HG03064 (cell line): ENCODE measurements around the gene FCN3.

ENCODE experiments used
- ATAC-seq: cut with Tn5 transposase; IDR thresholded peaks from one replicate; pipeline ENCODE4 v1.9.1; 2021; ENCODE audit warnings: low read depth; ENCODE audit not compliant: unreplicated experiment

The FCN3 gene

DNA sequence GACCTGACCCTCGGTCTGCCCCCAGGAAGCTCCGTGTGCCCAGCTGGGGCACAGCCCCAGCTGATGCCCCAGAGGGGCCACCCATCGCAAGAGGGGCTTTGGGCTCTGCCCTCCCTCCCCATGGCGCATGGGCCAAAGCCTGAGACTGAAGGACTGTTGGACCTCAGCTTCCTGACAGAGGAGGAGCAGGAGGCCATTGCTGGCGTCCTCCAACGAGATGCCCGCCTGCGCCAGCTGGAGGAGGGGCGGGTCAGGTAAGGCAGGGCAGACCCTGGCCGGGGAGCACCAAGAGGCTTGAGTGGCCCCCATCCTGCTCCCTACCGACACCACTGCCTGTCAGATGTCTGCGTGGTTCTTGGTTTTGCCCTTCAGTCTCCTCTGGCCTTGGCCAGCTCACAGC, 29.4 kb downstream of the FCN3 start:
- no peak for ATAC-seq

DNA sequence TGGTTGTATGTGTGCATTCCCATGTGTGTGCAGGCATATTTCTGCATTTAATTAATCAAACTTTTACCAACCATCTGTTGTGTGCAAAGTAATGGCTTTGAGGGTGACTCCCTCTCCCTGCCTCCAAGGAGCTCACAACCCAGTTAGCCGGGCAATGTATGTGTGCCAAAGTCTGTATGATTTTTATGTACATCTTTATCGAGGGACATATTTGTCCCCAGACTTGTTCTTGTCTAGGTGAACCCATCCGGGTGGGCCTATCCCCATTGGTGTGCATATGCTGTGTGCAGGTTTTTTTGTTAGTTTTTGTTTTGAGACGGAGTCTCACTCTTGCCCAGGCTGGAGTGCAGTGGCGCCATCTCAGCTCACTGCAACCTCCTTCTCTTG, 31.0 kb downstream of the FCN3 start:
- no peak for ATAC-seq

- ATAC-seq, result no peak
These were observed 31.6 kb downstream of the FCN3 start for GRCh38 chr1:27342778-27343638.

DNA sequence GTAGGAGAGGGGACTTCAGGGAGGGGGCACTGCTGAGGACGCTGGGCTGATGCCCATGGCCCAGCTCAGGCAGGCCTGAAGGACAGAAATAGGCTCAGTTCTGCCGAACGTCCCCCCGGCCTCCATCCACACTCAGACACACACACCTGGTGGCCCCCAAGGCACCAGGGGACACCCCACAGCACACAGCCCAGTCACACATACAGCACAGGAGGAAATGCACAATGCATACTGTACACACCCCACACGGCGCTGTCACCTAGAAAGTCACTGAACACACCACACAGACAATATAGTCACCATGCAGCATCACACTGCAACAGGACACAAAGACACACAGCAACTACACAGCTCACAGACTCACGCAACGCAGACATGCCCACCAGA, 32.2 kb downstream of the FCN3 start:
- no peak for ATAC-seq

GRCh38 chr1:27341525-27342252, 32.9 kb downstream of the FCN3 start, which contains the start of gene SYTL1:
TSS of gene SYTL1 (plus strand) at chr1:27342022. CDS start at chr1:27345335, 3,313 bp downstream.
- no peak for ATAC-seq

GRCh38 chr1:27339213-27339612, 35.4 kb downstream of the FCN3 start:
- ATAC-seq, result no peak

DNA sequence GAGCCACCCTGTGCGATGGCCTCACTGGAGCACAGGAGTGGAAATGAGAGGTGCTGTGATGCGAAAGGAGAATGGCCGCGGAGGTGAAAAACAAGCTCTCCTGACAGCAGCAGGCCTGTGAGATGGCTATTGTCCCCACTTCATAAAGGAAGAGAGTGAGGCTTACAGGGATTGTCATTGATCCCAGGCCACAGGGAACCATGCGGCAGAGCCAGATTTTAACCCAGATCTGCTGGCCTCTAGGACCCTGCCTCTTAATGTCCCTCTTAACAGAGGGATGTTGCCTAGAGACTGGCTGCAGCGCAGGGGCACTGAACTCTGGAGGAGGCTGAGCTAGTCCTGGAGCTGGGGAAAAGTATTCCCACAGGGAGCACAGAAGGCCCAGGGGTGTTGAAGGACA, 35.9 kb downstream of the FCN3 start:
- ATAC-seq, result no peak

GRCh38 chr1:27336756-27337155, 37.9 kb downstream of the FCN3 start:
- ATAC-seq, result no peak

DNA sequence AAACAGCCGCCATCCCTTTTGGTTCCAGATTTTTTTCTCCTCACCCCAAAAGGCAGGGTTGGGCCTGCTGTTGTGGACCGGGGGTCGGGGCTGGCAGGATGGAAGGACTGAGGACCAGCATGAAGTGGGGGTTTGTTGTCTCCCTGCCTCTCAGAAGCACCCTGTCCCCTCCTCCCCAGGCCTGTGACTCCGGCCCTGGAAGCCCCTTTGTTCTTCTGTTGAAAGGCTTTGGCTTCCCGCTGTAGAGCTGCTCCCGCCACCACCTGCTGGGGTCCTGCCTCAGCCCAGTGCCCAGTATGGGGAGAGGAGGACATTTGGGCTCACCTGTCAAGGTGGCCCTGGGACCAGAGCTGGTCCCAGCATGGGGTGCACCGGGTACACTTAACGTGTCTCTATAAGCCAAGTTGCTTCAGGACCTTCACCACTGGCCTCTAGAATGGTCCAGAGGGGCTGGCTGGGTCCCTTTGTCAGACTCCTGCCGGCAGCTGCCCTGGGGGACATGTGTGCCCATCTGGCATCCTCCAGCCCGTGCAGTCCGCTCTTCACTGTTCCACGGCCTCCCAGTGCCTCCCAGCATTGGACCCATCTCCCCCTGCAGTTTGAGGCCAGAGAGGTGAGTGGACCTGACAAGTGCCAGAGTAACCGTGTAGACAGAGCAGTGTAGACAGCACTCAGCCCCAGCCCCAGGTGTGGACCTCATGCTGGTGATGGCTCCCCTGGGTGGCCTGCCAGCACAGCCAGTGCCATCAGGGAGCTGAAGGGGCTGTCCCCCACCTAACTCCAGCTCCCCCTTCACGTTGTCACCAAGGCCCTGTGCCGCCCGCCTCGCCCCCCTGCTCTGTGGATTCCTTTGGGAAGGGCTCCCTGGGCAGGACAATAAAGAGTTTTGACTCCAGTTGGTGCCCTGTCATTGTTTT, 38.9 kb downstream of the FCN3 start:
- ATAC-seq, result no peak

DNA sequence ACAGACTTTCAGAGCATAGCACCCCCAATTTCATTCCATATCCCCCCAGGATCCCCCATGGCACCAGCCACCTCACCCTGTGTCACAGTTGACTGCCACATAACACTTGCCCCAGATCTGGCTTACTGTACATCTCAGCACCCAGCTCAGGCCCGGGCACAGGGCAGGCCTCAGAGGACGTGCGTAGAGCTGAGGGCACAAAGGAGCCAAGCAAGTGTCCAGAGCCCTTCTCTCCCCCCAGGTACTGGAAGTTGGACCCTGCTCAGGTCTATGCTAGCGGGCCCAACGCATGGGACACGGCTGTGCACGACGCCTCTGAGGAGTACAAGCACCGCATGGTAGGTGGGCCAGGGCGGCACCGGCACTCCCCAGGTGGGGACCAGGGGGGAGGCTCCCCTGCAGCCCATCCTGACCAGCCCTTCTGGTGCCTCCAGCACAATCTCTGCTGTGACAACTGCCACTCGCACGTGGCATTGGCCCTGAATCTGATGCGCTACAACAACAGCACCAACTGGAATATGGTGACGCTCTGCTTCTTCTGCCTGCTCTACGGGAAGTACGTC, 40.8 kb downstream of the FCN3 start:
- no peak for ATAC-seq

- no peak for ATAC-seq
These were observed 41.9 kb downstream of the FCN3 start for GRCh38 chr1:27332536-27333281.

GRCh38 chr1:27331922-27332321, 42.7 kb downstream of the FCN3 start:
- ATAC-seq, result no peak

DNA sequence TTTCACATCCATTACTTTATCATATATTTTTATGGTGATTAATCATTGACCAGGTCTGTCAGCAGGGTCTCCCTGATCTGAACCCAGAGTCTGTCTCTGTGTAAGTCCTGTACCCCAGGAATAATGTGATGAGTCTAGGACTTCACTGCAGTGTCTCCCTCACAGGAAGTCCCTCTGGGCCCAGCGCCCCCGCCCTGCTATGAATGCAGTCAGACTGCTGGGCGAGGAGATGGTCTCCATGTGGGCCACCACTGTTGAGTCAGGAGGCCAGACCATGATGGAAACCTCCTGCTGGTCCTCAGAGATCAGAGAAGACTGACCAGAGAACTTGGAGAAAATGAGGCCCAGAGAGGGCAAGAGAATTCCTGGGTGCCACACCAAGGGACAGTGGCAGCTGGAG, 43.2 kb downstream of the FCN3 start:
- ATAC-seq, result no peak

- no peak for ATAC-seq
These were observed 43.8 kb downstream of the FCN3 start for GRCh38 chr1:27330786-27331185.

DNA sequence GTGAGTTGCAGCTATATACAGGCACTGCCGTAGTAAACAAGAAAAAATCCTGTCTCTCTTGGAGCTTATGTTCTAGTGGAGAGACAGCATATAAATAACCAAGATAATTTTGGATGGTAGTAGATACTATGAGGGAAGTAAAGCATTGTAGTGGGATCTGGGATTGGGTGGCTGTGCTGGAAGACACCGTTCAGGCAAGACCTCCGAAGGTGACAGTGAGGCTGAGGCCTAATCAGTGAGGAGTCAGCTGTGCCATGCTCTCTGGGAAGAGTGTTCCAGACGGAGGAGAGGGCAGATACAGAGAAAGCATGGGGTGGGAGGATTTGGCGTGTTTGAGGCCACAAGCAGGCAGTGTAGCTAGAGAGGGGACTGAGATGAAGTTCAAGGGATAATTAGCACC, 46.7 kb downstream of the FCN3 start:
- no peak for ATAC-seq

GRCh38 chr1:27325286-27325685, 49.3 kb downstream of the FCN3 start:
- ATAC-seq, result no peak

GRCh38 chr1:27322569-27323240, 51.9 kb downstream of the FCN3 start:
- ATAC-seq, result no peak

GRCh38 chr1:27321813-27322568, 52.6 kb downstream of the FCN3 start, which contains the start of gene TMEM222:
TSS of gene TMEM222 (plus strand) at chr1:27322163. CDS start at chr1:27322198, 35 bp downstream.
- ATAC-seq, result peak; percentile 79
